ENCODE results near the gene TOR4A. TPM values are rescaled to one million over a fixed set of nuclear protein-coding genes. Genes with fewer than 3 reads are reported as not detected.

The TOR4A gene
- total and polyA plus RNA-seq, 12 donors: 4.7 to 21.5 (median 16.5) TPM

- WGBS, 2 donors: 0 to 1% methylated on average over 25 to 59 of the region's 60 CpGs
- H3K9me3 ChIP-seq: no peaks in the 10 kb centered on the region
- H3K27ac ChIP-seq: peak within 1 kb of the TSS; percentile 70 to 96 (median 91)
- H3K27me3 ChIP-seq: peaks cover 0 to 92% (median 7%) of the 10 kb centered on the region in 7 donors
- DNase-seq (peak; percentile 92), ATAC-seq (peak; percentile 39 to 75 (median 62))
- H3K36me3 ChIP-seq: peaks cover 0 to 10% (median 0%) of the 10 kb centered on the region in 9 donors
- intact Hi-C loops (cut with DNase I): loop anchor here in 3 of 10 donors (5.0 kb wide), 1 partner anchor 105 kb away; no protein-coding TSS in a partner anchor
- peaks cover 13 to 85% (median 74%) of the 10 kb centered on the region in 9 donors for H3K4me1 ChIP-seq
- TF ChIP-seq CTCF (IDR thresholded peaks at IDR 0.05): no peak
- H3K4me3 ChIP-seq: peak within 1 kb of the TSS; percentile 53 to 87 (median 68)
Observed at GRCh38 chr9:137302118-137302448, 24.6 kb downstream of the TOR4A start, which contains the start of gene NRARP. NRARP (minus strand) TSS chr9:137302271; CDS start chr9:137301928, 343 bp downstream.

DNA sequence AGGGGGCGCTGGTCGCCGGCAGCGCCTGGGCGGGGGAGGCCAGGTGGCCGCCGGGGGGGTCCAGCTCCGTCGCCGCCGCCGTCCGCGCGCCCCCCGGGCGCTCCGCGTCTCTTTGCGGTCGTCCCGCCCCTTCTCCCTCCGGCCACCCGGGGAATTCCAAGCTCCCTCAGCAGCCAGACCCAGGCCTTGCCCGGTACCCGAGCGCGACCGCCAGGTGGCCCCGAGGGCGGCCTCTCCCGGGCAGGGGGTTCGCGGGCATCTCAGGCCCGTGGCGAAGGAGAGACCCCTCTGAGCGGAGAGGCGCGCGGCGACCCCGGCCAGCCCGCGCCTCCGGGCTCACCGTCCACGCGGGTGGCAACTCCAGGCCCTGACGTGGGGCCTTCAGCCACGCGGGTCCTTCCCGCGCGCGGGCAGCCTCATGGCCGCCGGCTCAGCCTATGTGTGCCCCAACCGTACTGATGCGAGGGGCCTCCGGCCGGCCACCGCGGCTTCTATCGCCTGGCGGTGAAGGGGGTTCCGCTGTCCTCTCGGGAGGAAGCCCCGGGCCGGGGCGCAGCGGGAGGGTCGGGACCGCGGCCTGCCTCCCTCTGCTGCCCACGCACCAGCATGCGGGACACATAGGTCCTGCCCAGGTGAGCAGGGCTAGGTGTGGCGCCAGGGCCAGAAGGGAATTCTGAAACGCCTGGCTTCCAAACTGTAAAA is 25.1 kb downstream of the TOR4A start:
- DNase-seq (peak in 1 of 2 donors; percentile 25), ATAC-seq (peak in 3 of 8 donors; percentile 3 to 19 (median 6))
- peak; percentile 40 to 70 (median 60) for TF ChIP-seq CTCF (IDR thresholded peaks at IDR 0.05)
- Histone ChIP-seq H3K36me3 (peaks cover 0 to 10% (median 0%) of the 10 kb centered on the region in 9 donors), H3K4me3 (peak overlapping the region; percentile 12 to 64 (median 60)), H3K27me3 (peaks cover 0 to 92% (median 7%) of the 10 kb centered on the region in 7 donors), H3K4me1 (peaks cover 15 to 85% (median 74%) of the 10 kb centered on the region in 9 donors), H3K27ac (peak overlapping the region; percentile 47 to 96 (median 90)), H3K9me3 (no peaks in the 10 kb centered on the region)
- intact Hi-C loops (cut with DNase I): loop anchor here in 3 of 10 donors (5.0 kb wide), 1 partner anchor 105 kb away; no protein-coding TSS in a partner anchor
- 7 to 8% methylated on average over 54 to 78 of the region's 78 CpGs for WGBS, 2 donors

- ATAC-seq (no peak), DNase-seq (peak in 1 of 2 donors; percentile 14)
- Histone ChIP-seq H3K36me3 (peaks cover 0 to 8% (median 0%) of the 10 kb centered on the region in 9 donors), H3K4me1 (peaks cover 15 to 81% (median 70%) of the 10 kb centered on the region in 9 donors), H3K27ac (peak overlapping the region; percentile 47 to 96 (median 90)), H3K9me3 (no peaks in the 10 kb centered on the region), H3K4me3 (peak overlapping the region in 9 of 10 donors; percentile 53 to 64 (median 61)), H3K27me3 (peaks cover 0 to 93% (median 10%) of the 10 kb centered on the region in 7 donors)
- intact Hi-C loops (cut with DNase I): loop anchor here in 3 of 10 donors (5.0 kb wide), 1 partner anchor 104 kb away; no protein-coding TSS in a partner anchor
- no peak for TF ChIP-seq CTCF (IDR thresholded peaks at IDR 0.05)
- 67 to 69% methylated on average over 23 of the region's 23 CpGs for WGBS, 2 donors
Observed at GRCh38 chr9:137303151-137303892, 25.8 kb downstream of the TOR4A start.

GRCh38 chr9:137303893-137304382 is 26.4 kb downstream of the TOR4A start:
- peak overlapping the region in 9 of 10 donors; percentile 86 to 96 (median 90) for H3K27ac ChIP-seq
- ATAC-seq (no peak), DNase-seq (peak in 1 of 2 donors; percentile 13)
- no peak overlapping the region for H3K4me3 ChIP-seq
- TF ChIP-seq CTCF (IDR thresholded peaks at IDR 0.05): no peak
- peaks cover 15 to 76% (median 67%) of the 10 kb centered on the region in 9 donors for H3K4me1 ChIP-seq
- peaks cover 0 to 88% (median 10%) of the 10 kb centered on the region in 7 donors for H3K27me3 ChIP-seq
- peaks cover 0 to 5% (median 0%) of the 10 kb centered on the region in 9 donors for H3K36me3 ChIP-seq
- H3K9me3 ChIP-seq: no peaks in the 10 kb centered on the region
- 86 to 89% methylated on average over 22 of the region's 22 CpGs for WGBS, 2 donors
- intact Hi-C loops (cut with DNase I): loop anchor here in 3 of 10 donors (5.0 kb wide), 1 partner anchor 103 kb away; no protein-coding TSS in a partner anchor

Measured in heart right ventricle (tissue), 16 donors.